ENCODE results near the gene FBXO10.
"Not testable (repeated sequence)": the region's sequence is repeated elsewhere in the genome, so short reads cannot be mapped to it uniquely, and the experiment has no call there.

FBXO10 gene

GRCh38 chr9:37549527-37549926, 26.7 kb downstream of the FBXO10 start:
- DNase-seq: no peak

- DNase-seq: no peak
Observed at GRCh38 chr9:37547328-37547878, 28.8 kb downstream of the FBXO10 start.

GRCh38 chr9:37543468-37543867, 32.7 kb downstream of the FBXO10 start:
- DNase-seq: no peak

- DNase-seq: no peak
Observed at GRCh38 chr9:37542895-37543294, 33.3 kb downstream of the FBXO10 start.

- DNase-seq: no peak
Observed at GRCh38 chr9:37542488-37542887, 33.7 kb downstream of the FBXO10 start.

- no peak for DNase-seq
Observed at GRCh38 chr9:37541465-37541864, 34.7 kb downstream of the FBXO10 start.

- DNase-seq: no peak
Observed at GRCh38 chr9:37540634-37541033, 35.5 kb downstream of the FBXO10 start.

- no peak for DNase-seq
Observed at GRCh38 chr9:37539634-37540033, 36.5 kb downstream of the FBXO10 start.

- no peak for DNase-seq
Observed at GRCh38 chr9:37538099-37538498, 38.1 kb downstream of the FBXO10 start.

GRCh38 chr9:37534901-37535300, 41.3 kb downstream of the FBXO10 start:
- DNase-seq: no peak

- DNase-seq: no peak
Observed at GRCh38 chr9:37534412-37534811, 41.8 kb downstream of the FBXO10 start.

GRCh38 chr9:37531699-37532098, 44.5 kb downstream of the FBXO10 start:
- no peak for DNase-seq

GRCh38 chr9:37528652-37529471, 47.3 kb downstream of the FBXO10 start:
- DNase-seq: peak; percentile 79

GRCh38 chr9:37523916-37524315, 52.3 kb downstream of the FBXO10 start:
- DNase-seq: no peak

GRCh38 chr9:37522971-37523370, 53.2 kb downstream of the FBXO10 start:
- DNase-seq: no peak

- no peak for DNase-seq
Observed at GRCh38 chr9:37521111-37521510, 55.1 kb downstream of the FBXO10 start.

GRCh38 chr9:37520641-37521040, 55.5 kb downstream of the FBXO10 start:
- DNase-seq: no peak

- no peak for DNase-seq
Observed at GRCh38 chr9:37517923-37518322, 58.3 kb downstream of the FBXO10 start.

- DNase-seq: no peak
Observed at GRCh38 chr9:37515620-37516258, 60.4 kb downstream of the FBXO10 start.

- DNase-seq: no peak
Observed at GRCh38 chr9:37514999-37515398, 61.2 kb downstream of the FBXO10 start.

- DNase-seq: not testable (repeated sequence)
Observed at GRCh38 chr9:37514415-37514814, 61.8 kb downstream of the FBXO10 start.

GRCh38 chr9:37512437-37512836, 63.7 kb downstream of the FBXO10 start:
- no peak for DNase-seq

GRCh38 chr9:37511016-37512010, 64.9 kb downstream of the FBXO10 start:
- DNase-seq: no peak
